DOHH2 (cell line): Measurements from ENCODE around the gene DRAXIN.

Source experiments
- H3F3A ChIP-seq: fragments of 200-600 bp; sonication (generic), shearing (Covaris generic); 2 replicates; pipeline ENCODE4 v1.6.0; 2016; ENCODE audit warnings: antibody characterized with exemption, mild to moderate bottlenecking; ENCODE audit not compliant: control insufficient read depth, insufficient read depth
- H3K27ac ChIP-seq: fragments of 200-600 bp; sonication (generic); 2 replicates; pipeline ENCODE4 v1.5.1; 2014; ENCODE audit warnings: low read depth, mild to moderate bottlenecking, low read length, moderate library complexity
- H3K27me3 ChIP-seq: fragments of 200-600 bp; sonication (generic); 2 replicates; pipeline ENCODE4 v1.6.1; 2014; ENCODE audit warnings: mild to moderate bottlenecking, low read length, mixed read lengths; ENCODE audit not compliant: control insufficient read depth
- H3K36me3 ChIP-seq: fragments of 200-600 bp; sonication (generic); 2 replicates; pipeline ENCODE4 v1.6.1; 2014; ENCODE audit warnings: mild to moderate bottlenecking, low read length, moderate library complexity, mixed read lengths; ENCODE audit not compliant: control insufficient read depth
- H3K4me1 ChIP-seq: fragments of 200-600 bp; sonication (generic); 2 replicates; pipeline ENCODE4 v1.6.1; 2014; ENCODE audit warnings: mild to moderate bottlenecking, low read length, mixed read lengths; ENCODE audit not compliant: control insufficient read depth
- H3K4me2 ChIP-seq: fragments of 200-600 bp; sonication (generic); 2 replicates; pipeline ENCODE4 v1.6.0; 2014; ENCODE audit warnings: mild to moderate bottlenecking, low read length, moderate library complexity
- H3K4me3 ChIP-seq: fragments of 200-600 bp; sonication (generic); 2 replicates; pipeline ENCODE4 v1.5.1; 2014; ENCODE audit warnings: mild to moderate bottlenecking, low read length, mixed read lengths
- H3K79me2 ChIP-seq: fragments of 200-600 bp; sonication (generic); 2 replicates; pipeline ENCODE4 v1.6.1; 2014; ENCODE audit warnings: mild to moderate bottlenecking, low read length, mixed read lengths; ENCODE audit not compliant: control insufficient read depth
- H3K9me2 ChIP-seq: fragments of 200-600 bp; sonication (generic); replicated peaks from 2 replicates; pipeline ENCODE4 v1.6.1; 2014; ENCODE audit warnings: mild to moderate bottlenecking, low read length, mixed read lengths; ENCODE audit not compliant: control insufficient read depth
- H3K9me3 ChIP-seq: fragments of 200-600 bp; sonication (generic); 2 replicates; pipeline ENCODE4 v1.6.1; 2014; ENCODE audit warnings: antibody characterized with exemption, low read length, mixed read lengths; ENCODE audit not compliant: control insufficient read depth, insufficient read depth
- H4K20me1 ChIP-seq: fragments of 200-600 bp; sonication (generic); 2 replicates; pipeline ENCODE4 v1.6.0; 2014; ENCODE audit warnings: low read depth, mild to moderate bottlenecking, antibody characterized with exemption, low read length, moderate library complexity; ENCODE audit not compliant: control insufficient read depth, insufficient read depth
- EZH2phosphoT487 ChIP-seq: fragments of 200-600 bp; sonication (generic); IDR thresholded peaks from 2 replicates; pipeline ENCODE4 v1.6.1; 2017; ENCODE audit warnings: borderline replicate concordance, mild to moderate bottlenecking, antibody characterized with exemption, low read length, moderate library complexity, mixed read lengths
- TF ChIP-seq, protein P1 (sequence below): fragments of 200-600 bp; sonication (generic); IDR thresholded peaks from one replicate; pipeline ENCODE4 v1.5.1; 2014; ENCODE audit warnings: antibody characterized with exemption, mild to moderate bottlenecking, low read depth, low read length; ENCODE audit not compliant: poor library complexity, severe bottlenecking

DRAXIN gene

DNA sequence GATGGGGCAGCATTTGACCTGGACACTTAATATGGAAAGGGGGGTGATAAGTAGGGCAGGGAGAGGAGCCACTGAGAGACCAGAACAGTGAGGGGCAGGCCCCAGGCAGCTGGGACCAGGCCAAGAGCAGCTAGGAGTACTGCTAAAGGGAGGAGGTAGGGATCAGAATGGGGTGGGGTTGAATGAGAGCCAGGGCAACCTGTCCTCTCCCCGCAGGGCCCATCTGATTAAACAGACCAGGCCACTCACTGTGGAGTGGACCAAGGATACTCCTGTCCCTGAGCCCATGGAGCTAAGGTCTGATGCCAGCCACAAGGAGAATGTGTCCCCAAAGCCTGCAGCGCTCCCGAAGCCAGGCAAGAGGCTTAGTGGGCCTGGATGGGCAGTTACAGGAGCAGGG, 72.6 kb downstream of the DRAXIN start:
- H3K27ac ChIP-seq, result no peak overlapping the region
- H3K4me3 ChIP-seq, result no peak overlapping the region
- no peaks in the 10 kb centered on the region for H3K79me2 ChIP-seq
- no peaks in the 10 kb centered on the region for H4K20me1 ChIP-seq
- no peaks in the 10 kb centered on the region for H3F3A ChIP-seq
- TF ChIP-seq, protein P1, sequence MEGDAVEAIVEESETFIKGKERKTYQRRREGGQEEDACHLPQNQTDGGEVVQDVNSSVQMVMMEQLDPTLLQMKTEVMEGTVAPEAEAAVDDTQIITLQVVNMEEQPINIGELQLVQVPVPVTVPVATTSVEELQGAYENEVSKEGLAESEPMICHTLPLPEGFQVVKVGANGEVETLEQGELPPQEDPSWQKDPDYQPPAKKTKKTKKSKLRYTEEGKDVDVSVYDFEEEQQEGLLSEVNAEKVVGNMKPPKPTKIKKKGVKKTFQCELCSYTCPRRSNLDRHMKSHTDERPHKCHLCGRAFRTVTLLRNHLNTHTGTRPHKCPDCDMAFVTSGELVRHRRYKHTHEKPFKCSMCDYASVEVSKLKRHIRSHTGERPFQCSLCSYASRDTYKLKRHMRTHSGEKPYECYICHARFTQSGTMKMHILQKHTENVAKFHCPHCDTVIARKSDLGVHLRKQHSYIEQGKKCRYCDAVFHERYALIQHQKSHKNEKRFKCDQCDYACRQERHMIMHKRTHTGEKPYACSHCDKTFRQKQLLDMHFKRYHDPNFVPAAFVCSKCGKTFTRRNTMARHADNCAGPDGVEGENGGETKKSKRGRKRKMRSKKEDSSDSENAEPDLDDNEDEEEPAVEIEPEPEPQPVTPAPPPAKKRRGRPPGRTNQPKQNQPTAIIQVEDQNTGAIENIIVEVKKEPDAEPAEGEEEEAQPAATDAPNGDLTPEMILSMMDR, result no peak
- TF ChIP-seq EZH2phosphoT487, result no peak
- no peak overlapping the region for H3K4me2 ChIP-seq
- no peaks in the 10 kb centered on the region; the same call in none of the 2 replicates for H3K27me3 ChIP-seq
- H3K36me3 ChIP-seq, result no peaks in the 10 kb centered on the region
- H3K9me3 ChIP-seq, result no peaks in the 10 kb centered on the region
- no peaks in the 10 kb centered on the region for H3K9me2 ChIP-seq
- no peaks in the 10 kb centered on the region for H3K4me1 ChIP-seq

DNA sequence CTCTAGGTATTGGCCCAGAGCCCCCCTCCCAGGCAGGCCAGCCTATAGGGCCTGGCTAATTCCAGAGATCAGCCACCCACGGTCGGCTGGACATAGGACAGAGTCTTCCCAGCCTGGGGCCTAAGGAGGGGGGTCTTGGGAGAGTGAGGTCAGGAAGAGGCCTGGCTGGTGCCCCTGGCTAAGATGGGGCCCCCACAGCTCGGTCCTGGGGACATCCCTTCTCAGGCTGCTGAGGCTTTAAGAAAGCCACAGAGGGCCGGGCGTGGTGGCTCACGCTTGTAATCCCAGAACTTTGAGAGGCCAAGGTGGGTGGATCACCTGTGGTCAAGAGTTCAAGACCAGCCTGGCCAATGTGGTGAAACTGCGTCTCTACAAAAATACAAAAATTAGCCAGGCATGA, 73.0 kb downstream of the DRAXIN start:
- Histone ChIP-seq H3K27me3 (no peaks in the 10 kb centered on the region; the same call in none of the 2 replicates), H3K9me3 (no peaks in the 10 kb centered on the region), H3K4me2 (no peak overlapping the region), H3K9me2 (no peaks in the 10 kb centered on the region), H3K27ac (no peak overlapping the region), H3K4me3 (no peak overlapping the region), H3K4me1 (no peaks in the 10 kb centered on the region), H3K79me2 (no peaks in the 10 kb centered on the region), H3K36me3 (no peaks in the 10 kb centered on the region), H3F3A (no peaks in the 10 kb centered on the region), H4K20me1 (no peaks in the 10 kb centered on the region)
- no peak for TF ChIP-seq EZH2phosphoT487
- TF ChIP-seq, protein P1, result no peak

DNA sequence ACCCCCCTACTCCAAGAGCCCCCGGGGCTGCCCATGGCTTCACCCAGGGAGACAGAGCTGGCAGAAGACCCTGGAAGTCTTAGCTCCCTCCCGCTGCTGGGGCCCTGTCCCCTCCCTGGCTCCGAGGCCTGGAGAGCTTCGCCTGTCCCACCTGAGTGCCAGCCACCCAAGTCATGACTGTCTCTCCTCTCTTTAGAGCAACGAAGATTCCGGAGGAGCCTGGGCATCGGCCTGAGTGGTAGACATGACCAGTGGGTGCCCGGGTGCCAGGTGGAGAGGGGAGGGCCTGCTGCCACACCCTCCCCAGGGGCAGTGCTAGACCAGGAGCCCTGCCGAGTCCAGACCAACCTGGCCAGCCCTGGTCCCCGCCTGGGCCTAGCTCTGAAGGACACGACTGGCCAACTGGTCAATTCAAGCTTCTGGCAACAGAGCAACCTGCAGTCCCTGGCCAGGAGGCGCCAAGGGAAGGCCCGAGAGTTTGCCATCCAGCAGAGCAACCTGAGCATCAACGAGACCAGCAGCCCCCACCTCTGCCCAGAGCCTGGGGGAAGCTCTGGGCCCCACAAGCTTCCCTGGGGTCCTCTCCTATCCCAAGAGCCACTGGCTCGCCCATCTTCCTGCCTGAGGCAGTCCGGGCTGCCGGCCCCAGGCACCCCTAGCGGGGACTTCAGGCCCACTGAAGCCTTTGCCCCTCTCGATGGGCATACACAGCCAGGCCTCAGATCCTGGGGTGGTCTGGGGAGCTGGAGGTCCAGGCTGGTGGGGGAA, 74.3 kb downstream of the DRAXIN start:
- Histone ChIP-seq H3K4me1 (no peaks in the 10 kb centered on the region), H3K27me3 (no peaks in the 10 kb centered on the region; the same call in 1 of the 2 replicates), H3K9me2 (no peaks in the 10 kb centered on the region), H4K20me1 (no peaks in the 10 kb centered on the region), H3F3A (0 out of 2 replicates have a peak, but pooled peaks cover 2% of the 10 kb centered on the region), H3K36me3 (no peaks in the 10 kb centered on the region), H3K79me2 (no peaks in the 10 kb centered on the region), H3K4me3 (no peak overlapping the region), H3K4me2 (no peak overlapping the region), H3K9me3 (no peaks in the 10 kb centered on the region), H3K27ac (no peak overlapping the region)
- TF ChIP-seq, protein P1, result no peak
- TF ChIP-seq EZH2phosphoT487, result no peak
